Ishikawa (cell line): ENCODE results near the gene GORASP1.

Experiments
- CEBPB ChIP-seq: IDR thresholded peaks from 2 replicates; pipeline ENCODE4 v1.6.1; 2012
- CREB1 ChIP-seq: IDR thresholded peaks from 2 replicates; pipeline ENCODE4 v1.6.1; 2012; ENCODE audit warnings: low read depth
- EGR1 ChIP-seq: IDR thresholded peaks from 2 replicates; pipeline ENCODE4 v1.6.1; 2012
- EP300 ChIP-seq: IDR thresholded peaks from 2 replicates; pipeline ENCODE4 v1.6.1; 2012; ENCODE audit warnings: borderline replicate concordance
- FOXM1 ChIP-seq: IDR thresholded peaks from 2 replicates; pipeline ENCODE4 v1.6.1; 2012; ENCODE audit warnings: low read depth, borderline replicate concordance
- NFIC ChIP-seq: IDR thresholded peaks from 2 replicates; pipeline ENCODE4 v1.6.1; 2012
- RAD21 ChIP-seq: IDR thresholded peaks from 2 replicates; pipeline ENCODE4 v1.6.1; 2012; ENCODE audit warnings: low read depth
- TAF1 ChIP-seq: IDR thresholded peaks from 2 replicates; pipeline ENCODE4 v1.6.1; 2012; ENCODE audit warnings: low read depth, mild to moderate bottlenecking
- TCF12 ChIP-seq: IDR thresholded peaks from 2 replicates; pipeline ENCODE4 v1.6.1; 2012; ENCODE audit warnings: low read depth
- TEAD4 ChIP-seq: IDR thresholded peaks from 2 replicates; pipeline ENCODE4 v1.6.1; 2012
- YY1 ChIP-seq: IDR thresholded peaks from 2 replicates; pipeline ENCODE4 v1.6.1; 2012; ENCODE audit warnings: low read depth
- ZBTB7A ChIP-seq: IDR thresholded peaks from 2 replicates; pipeline ENCODE4 v1.6.1; 2012; ENCODE audit warnings: low read depth
- TF ChIP-seq, protein P1 (sequence below): IDR thresholded peaks from 2 replicates; pipeline ENCODE4 v1.6.1; 2012
- TF ChIP-seq, protein P2 (sequence below): IDR thresholded peaks from 2 replicates; pipeline ENCODE4 v1.6.1; 2012
- TF ChIP-seq, protein P3 (sequence below): IDR thresholded peaks from 2 replicates; pipeline ENCODE4 v1.6.1; 2012; ENCODE audit warnings: low read depth, mild to moderate bottlenecking

The GORASP1 gene

DNA sequence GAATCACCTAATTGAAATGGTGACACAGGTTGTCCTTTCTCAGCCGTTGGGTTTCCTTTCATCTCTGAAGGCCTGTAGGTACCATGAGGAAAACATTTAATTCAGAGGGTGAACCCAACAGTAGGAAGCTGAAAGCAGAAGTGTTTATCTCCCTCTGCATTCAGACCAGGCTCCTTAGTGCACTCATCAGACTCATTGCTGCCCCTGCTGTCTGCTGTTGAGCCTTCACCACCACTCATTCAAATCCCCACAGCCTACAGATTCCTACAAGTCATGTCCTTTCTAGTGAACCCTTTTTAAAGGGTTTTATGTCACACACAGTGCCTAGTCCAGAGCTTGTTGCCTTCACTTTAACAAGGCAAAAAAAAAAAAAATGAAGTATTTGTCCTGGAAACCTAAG is 42.2 kb downstream of the GORASP1 start:
- no peak for TF ChIP-seq EGR1
- peak; percentile 16; the same call in 1 of the 2 replicates for TF ChIP-seq RAD21

DNA sequence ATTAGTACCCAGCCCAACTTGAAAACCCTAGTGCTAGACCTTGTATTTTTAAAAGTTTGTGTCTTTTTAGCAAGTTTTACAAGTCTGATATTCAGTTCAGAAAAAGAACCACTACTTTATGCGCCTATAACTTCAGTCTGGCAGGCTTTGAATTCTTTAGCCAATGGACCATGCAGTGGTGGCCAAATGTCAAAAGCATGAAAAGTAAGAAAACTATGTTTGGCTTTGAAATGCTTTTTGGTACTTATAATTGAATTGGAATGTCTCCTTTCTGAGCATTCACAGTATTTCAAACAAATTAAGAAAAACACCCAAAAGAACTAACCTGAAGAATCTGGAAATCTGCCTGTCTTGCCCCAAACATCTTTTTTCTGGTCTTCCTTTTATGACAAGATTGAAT is 42.8 kb downstream of the GORASP1 start:
- TF ChIP-seq EGR1: no peak
- no peak for TF ChIP-seq CREB1
- TF ChIP-seq, protein P1, sequence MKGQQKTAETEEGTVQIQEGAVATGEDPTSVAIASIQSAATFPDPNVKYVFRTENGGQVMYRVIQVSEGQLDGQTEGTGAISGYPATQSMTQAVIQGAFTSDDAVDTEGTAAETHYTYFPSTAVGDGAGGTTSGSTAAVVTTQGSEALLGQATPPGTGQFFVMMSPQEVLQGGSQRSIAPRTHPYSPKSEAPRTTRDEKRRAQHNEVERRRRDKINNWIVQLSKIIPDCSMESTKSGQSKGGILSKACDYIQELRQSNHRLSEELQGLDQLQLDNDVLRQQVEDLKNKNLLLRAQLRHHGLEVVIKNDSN: no peak
- TF ChIP-seq EP300: no peak
- TF ChIP-seq, protein P2, sequence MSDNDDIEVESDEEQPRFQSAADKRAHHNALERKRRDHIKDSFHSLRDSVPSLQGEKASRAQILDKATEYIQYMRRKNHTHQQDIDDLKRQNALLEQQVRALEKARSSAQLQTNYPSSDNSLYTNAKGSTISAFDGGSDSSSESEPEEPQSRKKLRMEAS: no peak
- TF ChIP-seq YY1: no peak
- no peak for TF ChIP-seq FOXM1
- no peak for TF ChIP-seq CEBPB
- TF ChIP-seq, protein P3, sequence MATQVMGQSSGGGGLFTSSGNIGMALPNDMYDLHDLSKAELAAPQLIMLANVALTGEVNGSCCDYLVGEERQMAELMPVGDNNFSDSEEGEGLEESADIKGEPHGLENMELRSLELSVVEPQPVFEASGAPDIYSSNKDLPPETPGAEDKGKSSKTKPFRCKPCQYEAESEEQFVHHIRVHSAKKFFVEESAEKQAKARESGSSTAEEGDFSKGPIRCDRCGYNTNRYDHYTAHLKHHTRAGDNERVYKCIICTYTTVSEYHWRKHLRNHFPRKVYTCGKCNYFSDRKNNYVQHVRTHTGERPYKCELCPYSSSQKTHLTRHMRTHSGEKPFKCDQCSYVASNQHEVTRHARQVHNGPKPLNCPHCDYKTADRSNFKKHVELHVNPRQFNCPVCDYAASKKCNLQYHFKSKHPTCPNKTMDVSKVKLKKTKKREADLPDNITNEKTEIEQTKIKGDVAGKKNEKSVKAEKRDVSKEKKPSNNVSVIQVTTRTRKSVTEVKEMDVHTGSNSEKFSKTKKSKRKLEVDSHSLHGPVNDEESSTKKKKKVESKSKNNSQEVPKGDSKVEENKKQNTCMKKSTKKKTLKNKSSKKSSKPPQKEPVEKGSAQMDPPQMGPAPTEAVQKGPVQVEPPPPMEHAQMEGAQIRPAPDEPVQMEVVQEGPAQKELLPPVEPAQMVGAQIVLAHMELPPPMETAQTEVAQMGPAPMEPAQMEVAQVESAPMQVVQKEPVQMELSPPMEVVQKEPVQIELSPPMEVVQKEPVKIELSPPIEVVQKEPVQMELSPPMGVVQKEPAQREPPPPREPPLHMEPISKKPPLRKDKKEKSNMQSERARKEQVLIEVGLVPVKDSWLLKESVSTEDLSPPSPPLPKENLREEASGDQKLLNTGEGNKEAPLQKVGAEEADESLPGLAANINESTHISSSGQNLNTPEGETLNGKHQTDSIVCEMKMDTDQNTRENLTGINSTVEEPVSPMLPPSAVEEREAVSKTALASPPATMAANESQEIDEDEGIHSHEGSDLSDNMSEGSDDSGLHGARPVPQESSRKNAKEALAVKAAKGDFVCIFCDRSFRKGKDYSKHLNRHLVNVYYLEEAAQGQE: no peak
- no peak for TF ChIP-seq NFIC
- TF ChIP-seq TCF12: no peak
- no peak for TF ChIP-seq TEAD4

DNA sequence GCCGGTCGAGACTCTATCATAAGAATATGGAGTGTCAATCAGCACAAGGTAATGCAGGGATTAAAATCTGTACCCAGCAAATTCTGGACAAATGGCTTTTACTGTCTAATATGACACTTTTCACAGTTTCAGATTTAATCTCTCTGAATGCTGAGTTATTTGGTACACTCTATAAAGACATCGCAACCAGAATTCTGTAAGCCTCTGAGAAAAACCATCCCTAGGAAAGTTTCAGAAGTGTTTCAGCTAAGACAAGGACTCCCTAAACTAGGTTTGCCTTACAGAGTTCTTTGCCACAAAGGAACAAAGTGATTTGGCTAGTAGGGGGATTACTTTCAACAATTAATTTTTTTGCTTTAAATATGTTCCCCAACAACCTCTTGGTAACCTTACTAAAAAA is 44.3 kb downstream of the GORASP1 start:
- TF ChIP-seq, protein P2: no peak
- TF ChIP-seq CEBPB: no peak
- no peak for TF ChIP-seq TAF1
- no peak for TF ChIP-seq TEAD4
- TF ChIP-seq YY1: no peak
- no peak for TF ChIP-seq EP300
- TF ChIP-seq EGR1: no peak
- TF ChIP-seq CREB1: no peak
- no peak for TF ChIP-seq NFIC
- TF ChIP-seq TCF12: no peak
- TF ChIP-seq, protein P1: no peak
- no peak for TF ChIP-seq FOXM1
- TF ChIP-seq RAD21: no peak
- TF ChIP-seq, protein P3: no peak
- TF ChIP-seq ZBTB7A: no peak

DNA sequence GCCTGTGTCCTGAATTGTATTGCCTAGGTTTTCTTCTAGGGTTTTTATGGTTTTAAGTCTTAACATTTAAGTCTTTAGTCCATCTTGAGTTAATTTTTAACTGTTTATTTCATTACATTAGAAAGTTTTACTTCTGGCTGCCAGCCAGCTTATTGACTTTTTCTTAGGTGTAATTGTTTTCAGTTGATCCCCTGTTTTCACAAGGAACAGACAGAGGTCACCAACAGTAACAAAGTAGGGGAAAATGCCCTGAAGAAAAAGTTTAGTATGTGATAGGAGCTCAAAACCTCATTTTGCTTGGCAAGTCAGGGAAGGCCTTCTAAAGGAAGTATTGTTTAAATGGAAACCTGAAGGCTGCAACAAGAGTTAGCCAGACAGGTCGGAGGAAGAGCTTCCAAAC is 45.2 kb downstream of the GORASP1 start:
- TF ChIP-seq CREB1: no peak
- no peak for TF ChIP-seq TCF12
- TF ChIP-seq YY1: no peak
- TF ChIP-seq NFIC: no peak
- no peak for TF ChIP-seq RAD21
- TF ChIP-seq EGR1: no peak
- TF ChIP-seq, protein P3: no peak

DNA sequence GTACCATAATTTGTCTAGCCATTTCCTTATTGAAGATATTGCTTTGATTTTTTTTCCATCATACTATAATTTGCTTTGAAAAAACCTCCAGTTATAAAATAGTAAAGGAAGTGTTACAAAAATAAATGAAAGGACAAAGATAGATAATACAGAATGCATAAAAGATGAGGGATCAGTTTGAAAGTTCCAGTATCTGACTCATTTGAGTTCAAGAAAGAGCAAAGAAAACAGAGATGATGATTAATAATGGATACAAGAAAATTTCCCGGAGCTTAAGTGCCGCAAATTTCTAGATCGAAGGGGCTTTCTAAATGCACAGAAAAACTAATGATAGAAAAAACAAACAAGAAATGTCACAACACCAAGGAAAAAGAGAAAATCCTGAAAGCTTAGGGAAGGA is 51.3 kb downstream of the GORASP1 start:
- TF ChIP-seq TCF12 (no peak), NFIC (no peak), TAF1 (no peak)
- TF ChIP-seq, protein P2: no peak

DNA sequence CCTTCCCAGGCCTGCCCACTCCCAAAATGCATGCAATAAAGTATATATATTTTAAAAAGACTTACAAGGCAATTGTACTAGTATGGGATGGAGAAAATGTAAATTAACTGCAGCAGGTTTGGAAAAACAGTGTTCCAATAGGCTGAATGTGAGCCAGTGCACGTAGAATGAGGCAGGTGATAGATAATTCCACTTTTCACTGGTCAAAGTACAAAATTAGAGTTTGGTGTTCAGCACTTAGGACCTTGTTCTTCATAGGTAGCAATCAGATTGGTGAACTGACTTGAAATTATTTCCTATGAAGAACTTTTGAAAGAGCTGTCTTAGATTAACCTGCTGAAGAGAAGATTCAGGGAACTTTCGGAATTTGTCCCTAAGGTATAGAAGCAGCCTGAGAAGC is 53.7 kb downstream of the GORASP1 start:
- TF ChIP-seq EP300: no peak
- TF ChIP-seq TEAD4: no peak
- TF ChIP-seq CEBPB: no peak
- TF ChIP-seq, protein P2: no peak
- TF ChIP-seq ZBTB7A: no peak
- no peak for TF ChIP-seq TCF12
- TF ChIP-seq EGR1: no peak
- no peak for TF ChIP-seq YY1
- TF ChIP-seq CREB1: no peak
- TF ChIP-seq RAD21: no peak
- TF ChIP-seq, protein P1: no peak
- TF ChIP-seq TAF1: no peak
- TF ChIP-seq, protein P3: no peak
- no peak for TF ChIP-seq FOXM1
- TF ChIP-seq NFIC: no peak
